ENCODE results near the gene COX10.
"Not testable (repeated sequence)": the region's sequence is repeated elsewhere in the genome, so short reads cannot be mapped to it uniquely, and the experiment has no call there.

Gene COX10

GRCh38 chr17:14123619-14124278 is 54.4 kb downstream of the COX10 start:
- DNase-seq (ENCODE audit: low read depth) = no peak

GRCh38 chr17:14124854-14125253 is 55.5 kb downstream of the COX10 start:
- no peak for DNase-seq (ENCODE audit: low read depth)

GRCh38 chr17:14125518-14126137 is 56.3 kb downstream of the COX10 start:
- no peak for DNase-seq (ENCODE audit: low read depth)

- DNase-seq (ENCODE audit: low read depth) = no peak
Measured at GRCh38 chr17:14133104-14133503, 63.8 kb downstream of the COX10 start.

GRCh38 chr17:14134456-14134855 is 65.2 kb downstream of the COX10 start:
- DNase-seq (ENCODE audit: low read depth) = no peak

GRCh38 chr17:14135906-14136590 is 66.7 kb downstream of the COX10 start:
- no peak for DNase-seq (ENCODE audit: low read depth)

- no peak for DNase-seq (ENCODE audit: low read depth)
Measured at GRCh38 chr17:14138649-14139048, 69.3 kb downstream of the COX10 start.

GRCh38 chr17:14143688-14144087 is 74.4 kb downstream of the COX10 start:
- DNase-seq (ENCODE audit: low read depth) = no peak

GRCh38 chr17:14144508-14144907 is 75.2 kb downstream of the COX10 start:
- DNase-seq (ENCODE audit: low read depth) = peak; percentile 6

- DNase-seq (ENCODE audit: low read depth) = no peak
Measured at GRCh38 chr17:14149751-14150150, 80.4 kb downstream of the COX10 start.

GRCh38 chr17:14150619-14151018 is 81.3 kb downstream of the COX10 start:
- DNase-seq (ENCODE audit: low read depth) = no peak

- DNase-seq (ENCODE audit: low read depth) = no peak
Measured at GRCh38 chr17:14152721-14153120, 83.4 kb downstream of the COX10 start.

- no peak for DNase-seq (ENCODE audit: low read depth)
Measured at GRCh38 chr17:14153374-14153773, 84.1 kb downstream of the COX10 start.

GRCh38 chr17:14156689-14157088 is 87.4 kb downstream of the COX10 start:
- DNase-seq (ENCODE audit: low read depth) = peak; percentile 18

- DNase-seq (ENCODE audit: low read depth) = no peak
Measured at GRCh38 chr17:14157822-14158221, 88.5 kb downstream of the COX10 start.

GRCh38 chr17:14158707-14159106 is 89.4 kb downstream of the COX10 start:
- DNase-seq (ENCODE audit: low read depth) = no peak

GRCh38 chr17:14161419-14161818 is 92.1 kb downstream of the COX10 start:
- no peak for DNase-seq (ENCODE audit: low read depth)

- no peak for DNase-seq (ENCODE audit: low read depth)
Measured at GRCh38 chr17:14165616-14166015, 96.3 kb downstream of the COX10 start.

- DNase-seq (ENCODE audit: low read depth) = not testable (repeated sequence)
Measured at GRCh38 chr17:14167831-14168230, 98.5 kb downstream of the COX10 start.

- DNase-seq (ENCODE audit: low read depth) = no peak
Measured at GRCh38 chr17:14168582-14168981, 99.3 kb downstream of the COX10 start.

GRCh38 chr17:14169287-14169686 is 100.0 kb downstream of the COX10 start:
- no peak for DNase-seq (ENCODE audit: low read depth)

- no peak for DNase-seq (ENCODE audit: low read depth)
Measured at GRCh38 chr17:14169901-14170300, 100.6 kb downstream of the COX10 start.

- not testable (repeated sequence) for DNase-seq (ENCODE audit: low read depth)
Measured at GRCh38 chr17:14176989-14177388, 107.7 kb downstream of the COX10 start.

Data from stromal cell of bone marrow (primary cell).